Eye (tissue), 1 donor: ENCODE results near the gene CDH8.

Source experiments
- DNase-seq: peaks from one replicate; pipeline ENCODE4 v3.0.0-alpha.2; 2015

The CDH8 gene

DNA sequence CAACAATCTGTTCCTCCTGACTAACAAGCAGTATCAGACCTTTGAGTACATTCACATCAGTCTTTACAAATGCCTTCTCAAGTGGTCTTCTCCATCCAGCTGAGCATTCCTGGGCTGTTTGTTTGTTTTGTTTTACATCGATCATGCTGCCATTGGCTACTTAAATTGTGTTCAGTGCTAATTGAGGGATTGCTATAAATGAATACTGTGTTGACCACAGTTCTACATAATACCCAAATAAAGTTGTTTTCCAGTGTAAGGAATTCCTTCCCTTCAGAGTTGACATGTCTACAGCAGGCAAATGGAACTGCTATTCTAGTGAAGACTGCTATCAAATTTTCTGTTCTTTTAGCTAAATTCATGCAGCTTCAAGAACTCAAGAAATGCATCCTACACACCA, 3.2 kb downstream of the CDH8 start:
- DNase-seq: no peak

DNA sequence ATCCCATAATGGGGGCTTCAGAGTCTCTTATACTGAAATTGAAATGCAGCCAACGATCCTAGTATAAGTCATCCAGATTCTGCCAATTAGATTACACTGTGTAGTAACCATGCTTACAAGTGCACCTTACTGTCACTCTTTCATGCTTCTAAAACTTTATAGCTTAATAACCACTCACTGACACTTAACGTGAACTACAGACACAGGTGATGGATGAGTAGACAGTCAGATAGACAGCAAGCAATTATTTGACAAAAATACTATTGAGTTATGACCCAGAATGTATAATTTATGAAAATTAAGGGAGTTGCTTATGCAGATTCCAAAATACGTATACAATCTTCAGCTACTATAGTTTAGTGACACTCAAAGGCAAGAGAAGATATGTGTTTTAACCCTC, 6.3 kb downstream of the CDH8 start:
- DNase-seq: no peak

DNA sequence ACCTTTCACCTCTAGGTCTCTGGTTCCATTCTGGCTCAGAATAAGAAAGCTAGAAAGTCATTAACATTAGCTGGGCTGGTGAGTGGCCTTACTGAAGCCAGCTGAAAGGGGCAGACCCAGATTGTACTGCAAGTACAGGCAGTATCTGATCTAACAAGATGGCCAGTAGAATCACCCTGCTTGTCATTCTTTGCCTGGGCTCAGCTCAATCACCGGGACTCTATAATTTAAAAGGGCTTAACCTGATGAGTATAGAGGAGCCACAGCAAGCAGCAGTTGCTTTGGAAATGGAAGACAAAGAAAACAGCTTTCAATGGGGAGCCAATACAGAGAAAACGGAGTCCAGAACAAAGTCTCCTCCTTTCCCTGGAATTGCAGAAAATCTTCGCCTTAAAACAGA, 13.6 kb downstream of the CDH8 start:
- no peak for DNase-seq

DNA sequence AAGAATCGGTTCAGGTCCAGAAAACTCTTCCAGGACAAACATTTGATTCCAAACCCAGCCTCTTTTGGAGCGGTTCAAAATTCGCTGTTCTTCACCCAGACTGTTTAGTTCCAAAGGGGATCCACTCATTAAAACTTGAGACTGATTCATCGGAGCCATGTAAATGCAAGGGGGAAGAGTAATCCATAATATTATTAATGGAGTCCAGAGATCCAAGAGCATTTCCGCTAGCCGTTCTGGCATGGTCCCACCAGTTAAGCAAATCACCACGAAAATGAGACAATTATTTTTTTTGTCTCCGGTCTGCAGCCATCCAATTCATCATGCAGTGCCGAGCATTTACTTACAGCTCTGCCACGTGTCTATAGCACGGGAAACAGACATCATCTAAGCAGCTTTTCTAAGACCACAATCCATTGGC, 15.1 kb downstream of the CDH8 start:
- DNase-seq: peak; percentile 22

DNA sequence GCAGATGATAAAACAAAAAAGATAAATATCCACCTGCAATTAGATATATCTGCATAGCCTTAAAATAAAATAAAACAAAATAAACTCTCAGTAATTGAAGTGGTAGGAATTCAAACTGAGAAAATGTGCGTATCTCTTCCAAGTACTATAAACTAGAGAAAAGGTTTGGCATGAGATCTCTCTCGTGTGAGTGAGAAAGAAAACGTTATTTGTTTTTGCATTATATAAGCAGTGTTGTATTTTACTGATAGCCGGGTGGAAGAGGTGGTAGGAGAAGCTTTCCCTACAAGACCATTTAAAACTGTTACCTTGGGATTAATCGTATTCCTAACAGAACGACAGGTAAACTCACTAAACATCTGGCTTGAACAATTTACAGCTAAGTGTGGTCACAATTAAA, 15.6 kb downstream of the CDH8 start:
- no peak for DNase-seq

DNA sequence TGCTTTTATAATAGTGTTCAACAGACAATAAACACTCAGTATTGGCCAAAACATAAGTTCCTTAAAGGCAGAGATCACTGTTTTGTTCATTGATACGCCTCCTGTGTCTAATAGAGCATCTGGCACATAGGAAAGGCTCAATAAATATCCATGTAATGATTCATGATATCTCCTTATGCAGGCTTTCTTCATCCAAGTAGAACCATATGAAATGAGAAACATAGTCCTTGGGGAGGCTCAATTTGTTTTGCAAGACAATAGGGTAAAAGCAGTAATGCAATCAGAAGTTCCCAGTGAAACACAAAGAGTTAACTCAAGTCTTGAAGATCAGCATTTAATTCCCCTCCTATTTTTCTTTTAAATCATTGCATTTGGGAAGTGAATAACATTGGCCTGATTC, 16.4 kb downstream of the CDH8 start:
- DNase-seq: no peak

DNA sequence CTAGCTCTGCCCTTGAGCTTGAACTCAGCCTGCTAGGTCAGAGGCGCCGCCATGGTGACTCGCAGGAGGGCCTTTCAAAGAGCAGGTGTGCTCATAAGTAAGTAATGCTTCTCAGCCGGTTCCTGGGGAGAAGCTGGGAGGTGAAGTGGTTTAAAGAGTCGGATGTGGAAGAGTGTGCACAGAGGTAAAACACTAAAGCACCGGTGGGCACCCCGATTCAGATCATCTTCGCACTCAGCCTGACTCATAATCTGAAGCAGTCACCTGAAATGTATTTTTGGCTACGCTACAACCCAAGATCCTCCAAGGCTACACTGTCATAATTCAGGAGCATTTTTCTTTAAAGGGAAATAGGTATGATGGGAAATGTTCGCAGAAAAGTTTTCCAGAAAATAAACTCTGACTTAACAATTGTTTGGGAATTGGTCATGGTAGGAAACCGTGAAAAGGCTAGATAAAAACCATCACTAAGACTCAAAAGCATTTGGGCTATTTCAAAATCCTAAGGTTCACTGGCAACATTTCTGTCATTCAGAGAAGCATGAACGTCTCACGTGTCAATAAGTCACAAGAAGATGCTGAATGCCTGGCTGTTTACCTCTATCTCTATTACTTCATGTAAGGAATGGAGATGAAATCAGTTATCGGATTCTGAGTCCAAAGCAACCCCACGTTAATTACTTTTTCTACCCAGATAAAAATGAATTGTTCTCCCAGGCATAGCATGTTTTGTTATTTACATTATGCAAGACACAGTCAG, 17.8 kb downstream of the CDH8 start:
- no peak for DNase-seq

DNA sequence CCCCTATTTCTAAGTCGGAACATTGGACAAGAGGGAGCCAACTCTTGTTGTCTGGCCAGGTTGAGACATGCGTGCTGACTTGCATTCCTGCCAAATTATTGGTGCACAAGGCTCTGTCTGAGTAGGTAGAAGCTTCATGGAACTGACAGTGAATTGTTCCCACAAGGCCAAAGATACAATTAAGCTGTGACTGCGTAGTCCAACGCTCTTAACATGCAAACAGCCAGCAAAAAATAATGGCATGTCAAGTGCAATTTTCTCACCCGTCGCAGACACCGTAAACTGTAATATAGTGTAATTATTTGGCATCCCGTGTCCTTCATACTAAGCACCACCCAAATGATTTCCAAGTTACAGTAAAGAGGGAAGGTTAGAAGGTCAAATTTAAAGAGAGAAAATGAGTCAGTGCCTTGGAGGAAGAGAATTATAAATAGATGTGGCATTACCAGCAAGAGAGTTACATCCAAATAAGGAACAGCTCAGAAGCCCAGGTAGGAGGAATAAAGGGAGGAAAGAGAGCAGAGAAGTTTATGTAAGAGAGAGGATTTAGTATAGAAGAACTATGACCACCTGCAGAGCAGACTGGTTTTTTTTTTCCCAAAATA, 21.8 kb downstream of the CDH8 start:
- DNase-seq: peak; percentile 70

DNA sequence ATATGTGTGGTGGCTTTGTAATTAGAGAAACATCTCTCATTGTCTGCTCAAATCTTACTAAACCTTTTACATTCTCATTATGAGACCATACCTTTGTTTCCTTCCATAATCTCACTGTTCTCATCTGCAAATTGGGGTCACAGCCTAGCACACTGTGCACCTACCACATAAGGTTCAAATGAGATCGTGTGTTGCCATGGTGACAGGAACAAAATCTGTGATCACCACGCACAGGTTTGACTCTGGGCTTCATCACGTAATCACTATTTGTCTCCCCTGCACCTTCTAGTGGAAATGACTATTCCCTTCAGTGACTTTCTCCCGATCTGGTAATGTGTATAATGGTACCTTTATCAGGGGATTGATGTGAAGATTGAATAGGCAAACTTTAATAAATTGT, 26.1 kb downstream of the CDH8 start:
- no peak for DNase-seq

DNA sequence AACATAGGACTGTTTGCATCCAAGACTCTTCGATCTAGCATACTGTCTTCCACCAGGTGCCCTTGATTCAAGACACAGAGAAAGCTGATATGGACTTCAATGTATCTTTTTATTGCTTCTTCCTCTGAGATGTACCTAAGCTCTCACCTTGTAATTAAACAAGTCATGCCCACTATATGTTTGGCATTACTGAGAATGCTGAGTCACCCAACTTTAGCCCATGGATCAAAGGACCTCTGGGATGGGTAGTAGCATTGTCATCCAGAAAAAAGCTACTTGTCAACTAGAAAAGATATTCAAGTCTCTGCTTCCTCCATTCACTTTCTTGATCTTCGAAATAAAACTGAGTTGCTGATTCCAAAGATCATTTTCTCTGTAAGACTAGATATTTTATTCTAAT, 37.8 kb downstream of the CDH8 start:
- no peak for DNase-seq

DNA sequence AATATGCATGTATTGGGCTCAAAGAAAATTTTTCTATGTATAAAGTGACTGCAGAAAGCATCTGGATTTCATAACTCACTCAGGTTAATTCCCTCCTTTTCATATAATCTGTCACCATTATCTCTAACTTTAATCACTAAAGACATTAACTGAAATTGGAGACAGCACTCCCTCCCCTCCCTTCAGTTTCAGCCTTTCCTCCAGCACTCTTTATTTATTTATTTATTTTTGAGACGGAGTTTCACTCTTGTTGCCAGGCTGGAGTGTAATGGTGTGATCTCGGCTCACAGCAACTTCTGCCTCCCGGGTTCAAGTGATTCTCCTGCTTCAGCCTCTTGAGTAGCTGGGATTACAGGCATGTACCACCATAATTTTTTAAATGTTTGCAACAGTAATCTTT, 43.1 kb downstream of the CDH8 start:
- DNase-seq: no peak

DNA sequence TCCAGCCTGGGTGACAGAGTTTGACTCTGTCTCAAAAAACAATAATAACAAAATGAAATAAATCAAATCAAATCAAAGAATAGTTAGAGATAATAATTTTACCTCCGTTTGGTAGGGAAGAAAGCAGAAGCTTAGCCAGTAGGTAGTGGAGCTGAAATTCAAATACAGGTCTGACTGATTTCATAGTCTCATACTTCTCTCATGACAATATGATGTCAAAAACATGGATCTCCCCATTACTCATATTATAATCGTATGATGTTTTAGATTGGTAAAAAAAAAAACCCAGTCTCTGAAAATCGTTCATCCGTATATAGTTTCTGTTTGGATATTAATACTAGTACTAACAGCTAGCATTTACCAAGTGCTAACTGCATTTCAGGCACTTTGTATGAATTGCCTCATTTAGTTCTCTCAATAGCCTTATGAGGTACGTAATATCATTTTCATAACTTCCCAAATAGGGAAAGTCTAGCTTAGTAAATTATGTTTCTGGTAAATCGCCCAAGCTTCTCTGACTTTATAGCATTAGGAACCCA, 48.7 kb downstream of the CDH8 start:
- DNase-seq: no peak

DNA sequence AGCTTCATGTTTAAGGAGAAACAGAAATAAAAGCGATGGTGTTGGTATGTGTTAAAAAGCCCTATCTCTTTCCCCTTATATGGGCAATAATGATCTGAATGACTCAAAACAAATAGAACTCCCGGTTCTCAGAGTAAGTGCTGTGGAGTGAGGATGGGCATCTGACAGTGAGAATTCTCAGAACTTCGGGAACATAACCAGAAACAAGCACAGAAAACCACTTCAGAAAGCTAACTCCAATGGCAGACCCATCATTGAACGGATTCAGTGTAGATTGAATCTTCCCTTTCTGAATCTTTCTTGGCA, 67.2 kb downstream of the CDH8 start:
- no peak for DNase-seq

DNA sequence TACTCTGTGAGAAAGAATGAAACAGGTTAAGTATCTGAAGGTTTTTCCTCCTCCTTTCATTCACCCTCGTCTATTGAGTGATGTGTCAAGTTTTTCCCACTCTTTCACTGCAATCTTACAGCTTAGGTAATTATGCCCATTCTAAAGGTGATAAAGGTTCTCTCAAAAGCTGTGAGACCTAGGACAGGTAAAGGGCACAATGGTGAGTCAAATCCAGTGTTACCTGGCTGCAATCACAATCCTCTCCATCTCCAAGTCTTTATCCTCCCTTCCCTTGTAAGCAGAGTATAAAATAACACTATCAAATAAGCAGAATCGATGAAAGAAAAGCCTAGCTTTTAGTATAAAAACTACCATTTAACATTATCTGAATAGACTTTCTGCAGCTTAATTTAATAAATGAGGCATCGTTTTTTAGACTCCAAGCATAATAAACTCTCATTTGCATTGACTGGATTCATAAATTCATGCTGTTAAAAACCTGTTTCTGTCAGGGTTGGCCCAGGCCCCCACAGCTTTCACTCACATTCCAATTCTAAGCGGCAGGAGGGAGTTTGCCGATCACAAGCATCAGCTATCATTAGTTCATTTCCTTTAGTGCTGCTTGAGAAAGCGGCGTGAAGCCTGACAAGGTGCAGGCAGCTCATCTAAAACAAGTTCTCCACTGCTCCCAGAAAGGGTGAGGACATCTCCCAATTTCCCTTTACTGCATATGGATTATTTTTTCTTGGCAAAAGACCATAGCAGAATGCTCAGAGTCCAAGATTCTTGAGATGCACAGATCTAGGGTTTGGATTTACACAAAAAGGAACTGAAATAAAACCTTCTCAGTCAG, 67.8 kb downstream of the CDH8 start:
- no peak for DNase-seq

DNA sequence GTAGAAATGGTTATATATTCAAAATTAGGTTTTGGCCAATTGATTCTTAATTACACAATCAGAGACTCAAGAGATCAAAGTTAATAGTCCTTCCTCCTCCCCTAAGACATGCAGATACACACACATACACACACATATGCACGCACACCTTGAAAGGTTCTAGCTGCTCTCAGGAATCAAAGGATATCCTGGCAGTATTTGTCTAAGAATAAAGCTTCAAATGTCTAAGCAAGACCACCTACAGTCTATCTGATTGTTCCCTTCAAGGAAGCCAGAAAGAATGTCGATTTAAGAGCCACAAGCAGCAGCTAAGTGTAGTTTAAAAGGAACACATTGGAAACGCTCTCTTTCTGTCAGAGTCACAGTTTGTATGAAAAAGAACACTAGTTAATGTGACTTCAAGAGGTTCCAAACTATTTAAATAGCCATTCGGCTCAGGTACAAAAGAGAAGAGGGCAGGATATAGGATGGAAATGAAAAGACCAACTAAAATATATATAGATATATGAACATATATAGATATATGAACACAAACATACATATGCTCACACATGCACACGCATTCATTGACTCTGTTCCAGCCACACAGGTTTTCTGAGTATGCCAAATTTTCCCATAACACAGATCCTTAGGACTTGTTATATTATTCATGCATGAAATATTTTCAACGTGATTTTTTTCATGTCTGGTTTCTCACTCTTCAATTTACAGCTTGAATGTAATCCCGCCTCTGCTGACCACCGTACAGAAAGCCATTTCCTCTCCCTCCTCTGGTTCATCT, 79.0 kb downstream of the CDH8 start:
- DNase-seq: no peak

DNA sequence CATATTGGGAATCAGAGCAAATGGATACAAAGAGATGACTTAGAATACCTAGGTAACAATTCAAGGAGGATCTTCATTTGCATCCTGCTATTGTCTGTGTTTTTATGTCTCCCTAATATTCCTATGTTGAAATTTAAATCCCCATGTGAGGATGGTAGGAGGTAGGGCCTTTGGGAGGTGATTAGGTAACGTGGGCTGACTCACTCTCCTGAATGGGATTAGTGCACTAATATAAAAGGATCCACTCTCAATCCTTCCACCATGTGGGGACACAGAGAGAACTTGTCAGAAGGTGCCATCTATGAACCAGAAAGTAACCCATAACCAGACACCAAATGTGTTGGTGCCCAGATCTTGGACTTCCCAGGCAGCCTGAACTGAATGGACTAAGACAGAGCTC, 83.4 kb downstream of the CDH8 start:
- DNase-seq: no peak

DNA sequence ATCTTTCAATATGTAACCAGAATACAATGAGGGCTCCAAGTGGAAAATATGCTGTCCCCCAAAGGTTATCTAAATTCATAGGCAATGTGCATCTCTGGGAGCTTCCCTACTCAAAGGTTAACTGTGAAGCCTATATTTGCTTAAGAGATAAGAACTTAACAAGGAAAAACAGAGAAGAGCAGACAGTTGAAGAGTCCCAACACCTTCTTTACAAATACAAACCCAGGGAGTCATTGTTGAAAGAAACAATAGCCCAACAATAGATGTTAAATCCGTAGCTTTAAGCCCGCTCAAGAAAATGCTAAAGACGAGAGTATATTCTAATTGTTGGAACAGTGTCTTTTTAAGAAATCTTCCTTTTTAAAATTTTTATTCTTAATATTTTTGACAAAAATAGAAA, 87.8 kb downstream of the CDH8 start:
- DNase-seq: no peak

DNA sequence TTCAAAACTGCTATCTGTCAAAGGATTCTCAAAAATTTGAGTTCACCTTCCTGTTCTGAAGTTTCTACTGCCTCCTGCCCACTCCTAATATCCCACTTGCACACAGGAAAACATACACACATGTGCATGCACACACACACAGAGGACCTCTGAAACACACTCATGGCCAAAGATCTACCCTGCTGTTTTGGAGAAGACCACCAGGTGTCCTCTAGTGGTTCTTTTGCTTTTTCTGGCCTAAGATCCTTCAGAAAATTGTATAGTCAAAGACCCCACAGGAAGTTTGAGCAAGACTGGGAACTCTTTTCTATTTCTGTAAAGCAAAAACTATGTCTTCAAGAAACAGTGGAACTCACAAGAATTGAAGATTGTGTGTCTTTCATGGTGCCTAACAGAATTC, 90.2 kb downstream of the CDH8 start:
- DNase-seq: no peak

DNA sequence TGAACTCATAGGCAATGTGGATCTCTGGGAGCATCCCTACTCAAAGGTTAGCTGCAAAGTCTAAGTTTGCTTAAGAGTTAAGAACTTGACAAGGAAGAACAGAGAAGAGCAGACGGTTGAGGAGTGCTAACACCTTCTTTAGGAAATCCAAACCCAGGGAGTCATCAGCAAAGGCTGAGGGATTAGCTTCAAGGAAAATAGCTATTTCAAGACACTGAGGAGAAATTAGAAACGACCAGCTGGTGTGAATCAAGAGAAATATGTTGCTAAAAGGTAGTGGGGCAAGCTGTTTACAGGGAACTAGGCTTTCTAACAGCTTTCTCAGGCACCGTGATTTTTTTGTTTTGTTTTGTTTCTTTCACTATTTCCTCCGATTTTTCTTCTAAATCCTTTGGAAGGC, 90.7 kb downstream of the CDH8 start:
- no peak for DNase-seq

DNA sequence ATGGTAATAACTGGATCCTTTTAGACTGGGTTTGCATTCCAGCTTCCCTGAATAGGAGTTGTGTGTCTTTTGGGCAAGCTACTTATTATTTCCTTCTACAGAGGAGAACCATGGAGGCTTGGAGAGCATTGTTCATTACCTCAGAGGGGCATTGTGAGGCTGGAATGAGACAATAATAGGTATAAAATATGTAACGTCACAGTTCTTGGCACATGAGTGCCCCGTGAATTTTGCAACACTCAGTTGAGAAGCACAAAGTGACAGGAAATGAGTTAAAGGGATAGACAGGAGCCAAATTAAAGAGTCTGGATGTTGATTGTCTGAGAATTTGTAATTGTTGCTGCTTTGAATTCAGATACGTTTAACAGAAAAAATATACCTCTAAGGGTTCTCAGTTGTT, 92.2 kb downstream of the CDH8 start:
- DNase-seq: no peak

DNA sequence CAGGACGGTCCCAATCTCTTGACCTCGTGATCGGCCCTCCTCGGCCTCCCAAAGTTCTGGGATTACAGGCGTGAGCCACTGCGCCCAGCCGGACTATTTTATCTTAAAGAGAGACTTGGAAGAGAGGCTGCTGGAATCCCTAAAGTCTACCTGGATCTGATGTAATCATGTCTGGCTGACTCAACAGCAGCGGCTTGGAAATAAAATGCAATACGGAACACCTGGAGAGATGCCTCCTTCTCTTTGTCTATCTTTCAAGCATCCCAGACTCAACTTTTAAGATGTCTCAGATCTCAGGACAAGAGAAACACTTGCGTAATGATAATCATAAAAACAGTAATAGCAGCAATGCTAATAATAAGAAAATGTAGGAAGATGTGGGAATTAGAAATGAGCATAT, 95.6 kb downstream of the CDH8 start:
- DNase-seq: no peak

DNA sequence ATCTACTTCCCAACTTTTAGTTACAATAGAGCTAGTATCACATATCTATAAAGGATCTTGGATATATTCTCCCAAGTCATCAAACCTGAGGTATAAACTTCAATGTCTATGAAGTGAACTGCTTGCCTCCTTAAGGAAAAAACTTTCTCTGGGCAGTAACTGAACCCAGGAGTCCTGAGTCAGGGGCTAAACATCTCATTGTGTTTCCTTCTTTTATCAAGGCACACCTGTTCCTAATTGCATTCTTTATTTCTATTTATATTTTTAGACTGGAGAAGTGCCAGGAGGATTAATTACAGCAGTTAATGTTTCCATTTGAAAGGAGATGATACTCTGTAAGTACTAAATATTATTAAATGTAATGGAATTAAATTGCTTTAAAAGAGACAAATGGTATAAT, 98.6 kb downstream of the CDH8 start:
- DNase-seq: no peak

DNA sequence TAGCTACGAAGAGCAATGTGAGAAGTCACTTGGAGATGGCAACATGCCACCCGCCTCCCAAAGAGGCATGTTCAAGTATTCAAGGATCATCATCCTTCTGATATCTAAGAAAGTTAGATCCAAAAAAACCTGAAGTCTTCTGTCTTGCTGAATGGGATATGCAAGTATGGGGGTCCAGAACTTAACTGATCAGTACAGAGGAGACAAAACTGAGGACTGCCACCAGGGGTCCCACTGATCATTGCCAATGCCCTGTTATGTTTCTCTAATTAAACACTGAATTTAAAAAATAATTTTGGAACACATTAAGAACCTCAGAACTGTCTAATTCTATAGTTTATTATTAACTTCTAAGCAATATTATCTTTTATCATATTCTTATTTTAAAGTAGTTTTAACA, 99.7 kb downstream of the CDH8 start:
- peak; percentile 8 for DNase-seq
